CD4-positive, alpha-beta T cell treated with Interferon alpha-2 for 1 hour (primary cell): Measurements from ENCODE around the gene HDAC2.
"Not testable (repeated sequence)": the region's sequence is repeated elsewhere in the genome, so short reads cannot be mapped to it uniquely, and the experiment has no call there.

Source experiments
- DNase-seq, 2 donors: peaks; one replicate each; pipeline ENCODE4 v3.0.0-alpha.2; 2020 to 2022

Gene HDAC2

DNA sequence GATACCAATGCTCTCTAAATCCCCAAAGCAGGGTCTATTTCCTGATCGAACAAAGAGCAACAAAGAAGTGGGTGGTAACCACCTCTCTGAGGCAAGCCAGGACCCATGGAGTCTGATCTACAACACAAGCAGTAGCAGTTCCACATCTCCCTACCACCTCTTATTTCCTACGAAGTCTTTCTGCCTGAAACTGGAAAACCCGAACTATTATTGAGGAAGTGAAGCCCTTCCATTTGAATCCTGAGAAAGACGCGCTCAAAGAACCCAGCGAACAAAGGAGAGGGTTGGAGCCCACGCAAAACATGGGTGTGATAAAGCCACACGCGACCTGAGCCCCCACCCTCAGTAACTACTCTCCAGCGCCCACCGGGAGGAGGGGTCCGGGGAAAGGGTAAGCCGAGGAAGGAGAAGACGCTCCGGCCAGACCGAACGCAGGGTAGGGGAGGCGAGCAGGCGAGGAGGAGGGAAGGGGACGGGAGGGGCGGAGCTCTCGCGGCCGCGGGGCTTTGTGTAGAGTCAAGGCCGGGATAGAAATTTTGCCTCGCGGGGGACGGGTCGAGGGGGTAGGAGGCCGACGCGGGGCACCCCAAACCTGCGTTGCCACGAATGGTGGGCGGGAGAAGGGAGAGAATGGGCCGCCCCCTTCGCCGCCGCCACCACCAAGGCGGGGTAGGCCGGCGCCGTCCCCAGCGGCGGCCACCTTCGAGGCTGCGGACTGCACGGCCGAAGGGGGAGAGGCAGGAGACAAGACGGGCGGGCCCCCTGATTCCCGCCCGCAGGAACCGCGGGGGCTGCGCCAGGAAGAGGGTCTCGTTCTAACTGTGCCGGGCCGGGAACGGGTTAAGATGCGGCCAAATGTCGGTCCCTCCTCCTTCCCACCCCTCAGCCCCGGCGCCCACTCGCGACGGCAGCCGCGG lies 802 bp downstream of the HDAC2 start:
- DNase-seq: peak; percentile 34 to 55

DNA sequence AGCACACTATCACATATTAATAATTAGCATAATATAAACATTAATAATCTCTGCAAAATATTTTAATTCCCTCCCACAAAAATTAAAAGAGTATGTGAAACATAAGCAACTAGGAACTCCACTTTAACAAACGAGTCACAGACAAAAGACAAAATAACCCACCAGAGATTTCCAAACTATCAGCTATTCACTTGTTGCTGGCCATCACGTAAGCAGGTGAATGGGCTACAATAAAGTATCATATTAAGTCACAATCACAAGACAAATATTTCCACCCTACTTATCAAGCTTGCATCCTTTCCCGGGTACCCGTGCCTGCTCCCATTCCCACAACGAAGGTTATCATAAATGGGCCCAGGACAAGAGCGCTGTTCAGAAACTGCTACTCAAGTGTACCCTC lies 2.5 kb downstream of the HDAC2 start:
- DNase-seq: no peak

GRCh38 chr6:113967777-113968176 lies 3.2 kb downstream of the HDAC2 start:
- no peak for DNase-seq

DNA sequence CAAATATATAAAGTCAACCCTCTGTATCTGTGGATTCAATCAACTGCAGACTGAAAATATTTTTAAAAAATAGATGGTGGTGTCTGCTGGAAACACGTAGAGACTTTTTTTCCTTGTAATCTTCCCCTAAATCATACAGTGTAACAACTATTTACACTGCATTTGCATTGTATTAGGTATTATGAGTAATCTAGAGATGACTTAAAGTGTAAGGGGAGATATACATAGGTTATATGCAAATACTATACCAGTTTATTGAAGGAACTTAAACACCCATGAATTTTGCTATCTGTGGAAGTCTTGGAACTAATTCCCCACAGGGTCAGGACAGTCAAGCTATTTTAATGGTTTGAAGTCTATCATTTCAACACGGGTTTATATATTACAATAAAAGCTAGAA lies 10.2 kb downstream of the HDAC2 start:
- no peak for DNase-seq

DNA sequence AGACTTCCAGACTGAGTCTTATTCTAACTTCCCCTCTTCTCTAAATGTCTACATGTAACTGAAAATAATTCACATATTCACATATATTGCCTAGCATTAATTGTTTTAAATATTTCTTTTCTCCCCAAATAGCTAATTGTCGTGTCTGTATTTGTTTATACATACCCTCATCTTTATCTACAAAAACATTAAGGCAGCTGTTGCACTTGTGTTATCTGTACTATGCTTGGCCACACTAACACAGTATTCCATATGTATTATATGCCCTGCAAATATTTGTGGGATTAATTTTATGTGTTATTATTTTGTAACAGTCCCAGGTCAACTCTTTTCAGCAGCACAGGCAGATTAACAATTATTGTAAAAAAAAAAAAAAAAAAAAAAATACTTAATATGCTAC lies 11.7 kb downstream of the HDAC2 start:
- DNase-seq: no peak

DNA sequence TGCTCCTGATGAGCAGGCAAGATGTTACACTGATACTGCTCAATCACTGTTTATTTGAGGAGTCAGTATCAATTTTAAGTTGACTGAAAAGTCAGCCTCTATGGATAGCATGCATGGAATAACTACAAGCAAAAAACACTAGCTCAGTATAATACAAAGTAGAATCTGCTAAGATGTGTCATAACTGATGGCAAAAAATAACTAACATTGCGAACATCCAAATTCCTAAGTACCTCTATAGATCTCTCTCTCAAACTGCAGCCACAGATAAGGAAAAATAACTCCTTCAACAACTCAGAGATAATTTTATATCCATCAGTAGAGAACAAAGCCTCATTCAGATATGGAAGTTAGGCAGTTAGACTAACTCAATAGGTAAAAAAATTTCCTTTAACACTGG lies 16.3 kb downstream of the HDAC2 start:
- no peak for DNase-seq

GRCh38 chr6:113953346-113953745 lies 17.6 kb downstream of the HDAC2 start:
- DNase-seq: no peak

DNA sequence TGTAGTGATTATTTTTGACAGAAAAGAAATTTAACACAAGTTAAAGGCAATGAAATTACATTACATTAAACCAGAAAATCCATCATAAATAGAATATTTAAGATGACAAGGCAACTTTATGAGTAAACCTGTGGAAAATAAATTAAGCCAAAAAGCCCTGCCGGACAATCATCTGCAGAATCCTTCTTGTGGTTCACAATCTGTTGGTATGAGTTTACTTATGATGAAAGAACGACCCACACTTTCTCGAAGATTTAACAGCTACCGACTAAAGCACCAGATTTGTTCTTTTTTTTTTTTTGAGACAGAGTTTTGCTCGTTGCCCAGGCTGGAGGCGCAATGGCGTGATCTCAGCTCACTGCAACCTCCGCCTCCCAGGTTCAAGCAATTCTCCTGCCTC lies 21.4 kb downstream of the HDAC2 start:
- no peak for DNase-seq

DNA sequence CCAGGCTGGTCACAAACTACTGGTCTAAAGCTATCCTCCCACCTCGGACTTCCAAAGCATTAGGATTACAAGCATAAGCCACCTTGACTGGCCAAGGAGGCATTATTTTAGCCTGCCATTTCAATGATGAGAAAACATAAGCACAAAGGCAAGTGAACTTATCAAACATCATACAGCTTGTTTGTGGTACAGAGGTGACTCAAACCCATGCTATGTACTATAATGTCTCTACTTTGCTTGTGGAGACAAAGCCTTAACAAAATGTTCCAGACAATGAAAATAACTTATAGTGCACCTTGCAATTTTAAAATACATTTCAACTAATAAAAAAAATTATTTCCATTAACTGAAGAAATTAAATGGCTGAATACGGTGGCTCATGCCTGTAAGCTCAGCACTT lies 26.2 kb downstream of the HDAC2 start:
- DNase-seq: no peak

- no peak for DNase-seq
These were observed 31.1 kb downstream of the HDAC2 start for GRCh38 chr6:113939825-113940224.

DNA sequence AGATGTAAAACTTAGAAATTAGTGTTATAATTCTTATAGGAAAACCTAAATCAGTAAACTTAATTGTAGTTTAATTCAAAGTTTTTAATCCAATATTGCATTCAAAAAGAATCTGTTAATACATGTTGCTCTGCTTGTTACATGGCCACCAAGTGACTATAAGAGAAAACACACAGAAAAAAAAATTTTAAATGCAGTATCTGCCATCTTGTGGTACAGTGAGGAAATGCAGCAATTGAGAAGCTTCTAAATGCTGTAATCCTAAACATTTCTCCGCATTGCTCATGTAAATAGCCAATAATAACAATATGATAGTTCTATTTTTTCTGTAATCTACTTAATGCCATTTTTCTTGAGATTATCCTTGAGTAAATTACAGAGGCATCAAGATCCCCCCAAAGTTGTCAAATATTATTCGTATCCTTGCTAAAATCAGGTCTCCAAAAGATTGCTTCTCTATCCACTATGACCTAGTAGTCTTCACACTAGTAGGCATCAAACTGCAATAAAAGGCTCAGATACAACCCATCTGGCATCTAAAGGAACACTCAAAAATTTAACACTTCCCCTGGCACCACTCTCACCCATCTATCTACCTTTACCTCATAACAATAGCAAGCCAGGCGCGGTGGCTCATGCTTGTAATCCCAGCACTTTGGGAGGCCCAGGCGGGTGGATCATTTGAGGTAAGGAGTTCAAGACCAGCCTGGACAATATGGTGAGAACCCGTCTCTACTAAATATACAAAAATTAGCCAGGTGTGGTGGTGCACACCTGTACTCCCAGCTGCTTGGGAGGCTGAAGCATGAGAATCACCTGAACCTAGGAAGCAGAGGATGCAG lies 34.6 kb downstream of the HDAC2 start:
- peak in 1 of 2 donors; percentile 52 for DNase-seq

DNA sequence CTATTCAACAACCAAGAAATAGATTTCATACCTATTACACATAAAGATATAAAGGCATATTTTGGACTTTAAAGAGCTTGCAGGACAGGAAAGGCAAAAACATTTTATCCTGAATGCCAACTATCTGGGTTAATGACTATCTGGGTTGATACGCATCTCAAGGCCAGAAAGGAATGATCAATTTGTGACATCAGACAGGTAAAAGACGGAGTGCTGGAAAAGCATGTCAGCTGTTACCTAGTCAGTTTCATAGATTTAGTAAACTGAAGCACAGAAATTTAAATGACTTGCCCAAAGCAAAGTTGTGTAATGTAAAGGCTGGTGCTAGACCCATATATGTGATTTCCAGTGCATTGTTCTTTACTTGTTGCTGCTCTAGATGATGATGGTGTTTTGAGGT lies 36.8 kb downstream of the HDAC2 start:
- no peak for DNase-seq

GRCh38 chr6:113931907-113932306 lies 39.0 kb downstream of the HDAC2 start:
- not testable (repeated sequence) for DNase-seq

DNA sequence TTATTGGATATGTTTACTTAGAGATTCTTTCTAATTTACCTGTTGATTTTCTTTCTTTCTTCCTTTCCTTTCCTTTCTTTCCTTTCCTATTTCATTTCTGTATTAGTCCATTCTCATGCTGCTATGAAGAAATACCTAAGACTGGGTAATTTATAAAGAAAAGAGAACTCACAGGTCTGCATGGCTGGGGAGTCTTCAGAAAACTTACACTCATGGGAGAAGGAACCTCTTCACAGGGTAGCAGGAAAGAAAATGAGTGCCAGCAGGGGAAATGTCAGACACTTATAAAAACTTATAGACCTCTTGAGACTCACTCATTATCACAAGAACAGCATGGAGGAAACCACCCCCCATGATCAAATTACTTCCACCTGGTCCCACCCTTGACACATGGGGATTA lies 40.8 kb downstream of the HDAC2 start:
- DNase-seq: no peak

DNA sequence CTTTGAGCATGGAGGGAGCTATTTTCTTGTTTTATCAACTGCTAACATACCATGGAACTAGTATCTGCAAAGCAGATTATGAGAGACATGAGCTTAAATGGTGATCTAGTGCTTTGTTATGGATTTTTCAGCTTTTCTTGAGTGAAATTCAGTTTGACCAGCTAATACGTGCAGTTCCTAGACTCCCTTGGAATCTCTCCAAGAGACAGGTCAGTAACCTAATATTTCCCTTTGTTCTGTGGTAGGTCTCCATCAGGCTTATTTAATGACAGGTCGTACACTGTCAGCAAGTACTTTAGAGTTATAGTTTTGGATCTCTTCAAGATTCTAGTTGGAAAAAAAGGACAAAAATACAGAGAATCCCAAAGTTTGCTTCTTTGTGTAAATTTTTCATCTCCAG lies 43.9 kb downstream of the HDAC2 start:
- no peak for DNase-seq

- no peak for DNase-seq
These were observed 45.6 kb downstream of the HDAC2 start for GRCh38 chr6:113925378-113925777.

- DNase-seq: no peak
These were observed 46.6 kb downstream of the HDAC2 start for GRCh38 chr6:113924312-113924723.

DNA sequence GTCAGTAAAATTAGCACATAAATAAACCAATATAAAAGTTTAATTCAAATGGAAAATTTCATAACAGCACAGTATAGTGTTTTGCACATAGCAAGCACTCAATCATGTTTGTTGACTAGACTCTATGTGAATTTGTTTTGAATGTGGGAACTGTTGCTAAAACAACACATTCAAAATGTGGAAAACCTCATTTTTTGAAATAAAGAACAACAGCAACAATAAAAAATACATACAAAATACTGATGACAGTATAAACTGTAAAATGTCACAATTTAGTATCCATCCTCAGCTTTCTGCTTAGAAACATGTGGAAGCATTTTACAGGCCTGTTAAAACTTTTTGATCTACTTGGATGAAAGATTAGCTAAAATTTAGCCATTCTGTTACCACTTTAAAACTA lies 47.4 kb downstream of the HDAC2 start:
- DNase-seq: no peak

GRCh38 chr6:113921299-113921904 lies 49.5 kb downstream of the HDAC2 start:
- DNase-seq: no peak

DNA sequence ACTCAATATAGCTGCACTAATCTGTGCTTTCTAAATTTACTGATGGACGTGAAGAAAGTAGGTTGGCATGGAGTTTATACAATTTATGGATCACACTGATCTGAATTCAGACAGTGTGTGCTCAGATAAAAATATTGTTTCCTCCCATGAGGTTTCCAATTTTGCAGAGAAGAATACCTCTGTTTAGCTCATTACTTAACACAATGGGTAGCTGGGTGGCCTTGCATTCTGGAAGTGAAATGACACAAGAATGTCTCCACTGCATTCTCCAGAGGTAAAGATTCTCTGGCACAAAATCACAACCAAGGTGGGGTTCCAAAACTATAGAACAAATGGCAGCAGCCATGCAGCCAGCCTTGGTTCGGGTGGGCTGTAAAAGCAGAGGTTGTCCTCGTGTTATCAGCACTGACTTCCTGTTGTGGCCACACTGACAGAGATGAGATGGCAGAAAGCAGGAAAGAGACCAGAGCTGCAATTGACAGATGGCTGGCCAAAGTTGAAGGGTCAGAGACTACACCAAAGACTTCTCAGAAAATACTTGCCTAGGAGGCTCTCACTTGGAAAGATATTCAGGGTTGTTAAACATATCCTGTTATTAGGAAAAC lies 50.2 kb downstream of the HDAC2 start:
- peak in 1 of 2 donors; percentile 3 for DNase-seq

DNA sequence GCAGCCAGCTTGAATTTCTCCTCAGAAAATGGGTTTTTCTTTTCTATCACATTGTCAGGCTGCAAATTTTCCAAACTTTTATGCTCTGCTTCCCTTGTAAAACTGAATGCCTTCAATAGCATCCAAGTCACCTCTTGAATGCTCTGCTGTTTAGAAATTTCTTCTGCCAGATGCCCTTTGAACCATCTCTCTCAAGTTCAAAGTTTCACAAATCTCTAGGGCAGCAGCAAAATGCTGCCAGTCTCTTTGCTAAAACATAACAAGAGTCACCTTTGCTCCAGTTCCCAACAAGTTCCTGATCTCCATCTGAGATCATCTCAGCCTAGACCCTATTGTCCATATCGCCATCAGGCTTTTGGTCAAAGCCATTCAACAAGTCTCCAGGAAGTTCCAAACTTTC lies 60.7 kb downstream of the HDAC2 start:
- DNase-seq: not testable (repeated sequence)

- DNase-seq: peak in 1 of 2 donors; percentile 60
These were observed 61.6 kb downstream of the HDAC2 start for GRCh38 chr6:113909224-113909856.

DNA sequence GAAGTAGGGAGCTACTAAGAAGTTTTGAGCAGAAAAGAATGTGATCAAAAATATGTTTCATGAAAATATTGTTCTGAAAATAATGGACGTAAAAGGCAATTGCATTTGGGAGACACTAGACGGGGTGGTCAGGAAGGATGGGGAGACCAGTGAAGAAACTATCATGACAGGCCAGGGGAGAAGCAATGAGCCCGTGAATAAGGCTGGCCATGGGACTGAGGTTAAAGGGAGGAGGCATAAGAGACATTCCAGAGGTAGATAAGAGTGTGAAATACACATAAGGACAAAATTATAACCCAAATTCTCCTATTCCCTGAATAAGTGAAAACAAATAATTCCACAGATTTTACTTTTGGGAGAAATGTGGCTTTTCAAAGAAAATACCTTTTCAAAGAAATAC lies 62.1 kb downstream of the HDAC2 start:
- no peak for DNase-seq
